Mucosa of descending colon (tissue), 3 donors: ENCODE data around the gene CLCN5. TPM values are rescaled to one million over a fixed set of nuclear protein-coding genes. Genes with fewer than 3 reads are reported as not detected.

Experiments used
- ATAC-seq: fragments of 200-7000 bp; cut with Tn5 transposase; one replicate; pipeline ENCODE4 v1.9.1; 2020; ENCODE audit warnings: mild to moderate bottlenecking, moderate library complexity
- DNase-seq, 3 donors: peaks; one replicate each; pipeline ENCODE4 v3.0.0-alpha.2; 2020
- H3K36me3 ChIP-seq: fragments of 200-600 bp; one replicate; pipeline ENCODE4 v1.8.0; 2021; ENCODE audit warnings: low read depth, mild to moderate bottlenecking
- H3K4me1 ChIP-seq: fragments of 200-600 bp; one replicate; pipeline ENCODE4 v1.8.0; 2021; ENCODE audit warnings: low read depth, mild to moderate bottlenecking
- H3K4me3 ChIP-seq: fragments of 200-600 bp; one replicate; pipeline ENCODE4 v1.8.0; 2021; ENCODE audit warnings: mild to moderate bottlenecking
- H3K9me3 ChIP-seq: fragments of 200-600 bp; one replicate; pipeline ENCODE4 v1.8.0; 2021; ENCODE audit warnings: mild to moderate bottlenecking
- intact Hi-C, 2 donors: fragments of 100-400 bp; cut with DNase I in 1 of 2; cut with micrococcal nuclease in 1 of 2; formaldehyde crosslinking; loops; one replicate each; pipeline versions ENCODE4 v1.11.0 to v1.11.1; 2022; cut with DNase I, micrococcal nuclease
- total RNA-seq, 3 donors: library from RNA; stranded (reverse); fragmentation: NEBNext Ultra II Directional in 2 of 3; extraction: Animal tissue kit (Norgen Biotek cat#: 25700) in 2 of 3; gene quantifications; one replicate each; pipeline versions ENCODE4 v1.2.1 to v1.2.4, GENCODE V29; 2021 to 2023
- TF ChIP-seq, protein P1 (sequence below): fragments of 200-600 bp; IDR thresholded peaks from one replicate; pipeline ENCODE4 v1.8.0; 2022; ENCODE audit warnings: antibody characterized with exemption, mild to moderate bottlenecking
- donor health status: DM: no; HTN: no; CAD: no; lungs with moderate emphysema.
- donor health status: DM: no; HTN: no; CAD: no.
- donor health status: DM: no; HTN: yes; CAD: no.

Gene CLCN5
- total RNA-seq, 3 donors from 2014 or later: 5.4 to 11.9 (median 10.0) TPM

- Histone ChIP-seq H3K9me3 (no peaks in the 10 kb centered on the region), H3K4me3 (no peak overlapping the region), H3K4me1 (no peaks in the 10 kb centered on the region), H3K36me3 (no peaks in the 10 kb centered on the region)
- no peak for DNase-seq
- TF ChIP-seq, protein P1, sequence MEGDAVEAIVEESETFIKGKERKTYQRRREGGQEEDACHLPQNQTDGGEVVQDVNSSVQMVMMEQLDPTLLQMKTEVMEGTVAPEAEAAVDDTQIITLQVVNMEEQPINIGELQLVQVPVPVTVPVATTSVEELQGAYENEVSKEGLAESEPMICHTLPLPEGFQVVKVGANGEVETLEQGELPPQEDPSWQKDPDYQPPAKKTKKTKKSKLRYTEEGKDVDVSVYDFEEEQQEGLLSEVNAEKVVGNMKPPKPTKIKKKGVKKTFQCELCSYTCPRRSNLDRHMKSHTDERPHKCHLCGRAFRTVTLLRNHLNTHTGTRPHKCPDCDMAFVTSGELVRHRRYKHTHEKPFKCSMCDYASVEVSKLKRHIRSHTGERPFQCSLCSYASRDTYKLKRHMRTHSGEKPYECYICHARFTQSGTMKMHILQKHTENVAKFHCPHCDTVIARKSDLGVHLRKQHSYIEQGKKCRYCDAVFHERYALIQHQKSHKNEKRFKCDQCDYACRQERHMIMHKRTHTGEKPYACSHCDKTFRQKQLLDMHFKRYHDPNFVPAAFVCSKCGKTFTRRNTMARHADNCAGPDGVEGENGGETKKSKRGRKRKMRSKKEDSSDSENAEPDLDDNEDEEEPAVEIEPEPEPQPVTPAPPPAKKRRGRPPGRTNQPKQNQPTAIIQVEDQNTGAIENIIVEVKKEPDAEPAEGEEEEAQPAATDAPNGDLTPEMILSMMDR: no peak
- intact Hi-C loops: no loop called here
- no peak for ATAC-seq
Observed at GRCh38 chrX:49932791-49933190, 10.4 kb downstream of the CLCN5 start.

- Histone ChIP-seq H3K4me3 (no peak overlapping the region), H3K4me1 (no peaks in the 10 kb centered on the region), H3K36me3 (no peaks in the 10 kb centered on the region), H3K9me3 (no peaks in the 10 kb centered on the region)
- intact Hi-C loops: no loop called here
- ATAC-seq (no peak), DNase-seq (no peak)
- TF ChIP-seq, protein P1: no peak
Observed at GRCh38 chrX:49934148-49934547, 11.8 kb downstream of the CLCN5 start.

DNA sequence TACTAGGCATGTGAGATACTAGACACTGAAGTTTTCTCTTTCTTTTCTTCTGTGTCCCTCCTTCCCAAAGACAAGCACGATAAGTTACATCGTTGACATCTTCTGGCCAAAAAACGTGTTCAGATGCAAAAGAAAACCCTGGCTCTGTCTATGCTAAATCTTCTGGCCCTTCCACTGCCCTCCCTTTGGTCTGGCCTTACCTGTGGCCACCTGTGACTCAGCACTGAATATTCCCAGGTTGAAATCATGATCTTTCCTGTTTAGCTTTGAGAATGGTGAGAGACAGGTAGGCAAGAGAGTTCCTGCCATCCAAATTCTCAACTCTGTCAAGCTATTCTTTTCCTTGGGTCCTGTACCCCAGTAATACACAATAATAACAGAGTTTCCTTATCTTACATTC is 12.3 kb downstream of the CLCN5 start:
- intact Hi-C loops: no loop called here
- TF ChIP-seq, protein P1: no peak
- Histone ChIP-seq H3K4me3 (no peak overlapping the region), H3K36me3 (no peaks in the 10 kb centered on the region), H3K4me1 (no peaks in the 10 kb centered on the region), H3K9me3 (no peaks in the 10 kb centered on the region)
- ATAC-seq: no peak
- DNase-seq: no peak

- ATAC-seq (no peak), DNase-seq (no peak)
- Histone ChIP-seq H3K4me3 (no peak overlapping the region), H3K4me1 (no peaks in the 10 kb centered on the region), H3K9me3 (no peaks in the 10 kb centered on the region), H3K36me3 (no peaks in the 10 kb centered on the region)
- TF ChIP-seq, protein P1: no peak
- intact Hi-C loops: no loop called here
Observed at GRCh38 chrX:49947781-49948180, 25.4 kb downstream of the CLCN5 start.

DNA sequence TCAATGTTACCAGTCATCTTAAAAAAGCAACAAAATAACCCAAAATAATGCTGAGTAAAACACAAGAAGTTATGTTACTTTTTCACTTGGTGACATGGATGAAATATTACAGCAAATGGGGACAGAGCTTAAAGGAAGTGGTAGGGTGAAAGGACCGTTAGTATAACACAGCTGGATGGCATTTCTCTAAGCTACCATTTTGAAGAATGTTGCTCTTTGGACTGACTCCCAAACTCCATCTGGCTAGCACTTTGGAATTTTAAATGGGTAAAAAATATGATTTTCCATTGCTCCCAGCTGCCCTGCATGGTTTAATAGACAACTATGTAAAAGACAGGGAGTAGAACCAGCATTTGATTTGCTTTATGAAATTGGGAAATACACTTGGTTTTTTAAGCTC is 27.6 kb downstream of the CLCN5 start:
- Histone ChIP-seq H3K9me3 (no peaks in the 10 kb centered on the region), H3K36me3 (no peaks in the 10 kb centered on the region), H3K4me1 (no peaks in the 10 kb centered on the region), H3K4me3 (no peak overlapping the region)
- TF ChIP-seq, protein P1: no peak
- ATAC-seq (no peak), DNase-seq (no peak)
- intact Hi-C loops: no loop called here

GRCh38 chrX:49951524-49952193 is 29.3 kb downstream of the CLCN5 start:
- no peaks in the 10 kb centered on the region for H3K36me3 ChIP-seq
- H3K4me1 ChIP-seq: no peaks in the 10 kb centered on the region
- DNase-seq (no peak), ATAC-seq (no peak)
- H3K4me3 ChIP-seq: no peak overlapping the region
- TF ChIP-seq, protein P1: no peak
- no peaks in the 10 kb centered on the region for H3K9me3 ChIP-seq
- intact Hi-C loops: no loop called here
